Erythroblast (primary cell): Measurements from ENCODE around the gene EPHB2.

Experiments used
- GATA1 ChIP-seq: IDR thresholded peaks from 2 replicates; pipeline ENCODE4 v1.6.1; 2011; ENCODE audit warnings: low read depth, mild to moderate bottlenecking, control low read depth, low read length, moderate library complexity
- POLR2A ChIP-seq: IDR thresholded peaks from 2 replicates; pipeline ENCODE4 v1.6.1; 2011; ENCODE audit warnings: mild to moderate bottlenecking, low read length

DNA sequence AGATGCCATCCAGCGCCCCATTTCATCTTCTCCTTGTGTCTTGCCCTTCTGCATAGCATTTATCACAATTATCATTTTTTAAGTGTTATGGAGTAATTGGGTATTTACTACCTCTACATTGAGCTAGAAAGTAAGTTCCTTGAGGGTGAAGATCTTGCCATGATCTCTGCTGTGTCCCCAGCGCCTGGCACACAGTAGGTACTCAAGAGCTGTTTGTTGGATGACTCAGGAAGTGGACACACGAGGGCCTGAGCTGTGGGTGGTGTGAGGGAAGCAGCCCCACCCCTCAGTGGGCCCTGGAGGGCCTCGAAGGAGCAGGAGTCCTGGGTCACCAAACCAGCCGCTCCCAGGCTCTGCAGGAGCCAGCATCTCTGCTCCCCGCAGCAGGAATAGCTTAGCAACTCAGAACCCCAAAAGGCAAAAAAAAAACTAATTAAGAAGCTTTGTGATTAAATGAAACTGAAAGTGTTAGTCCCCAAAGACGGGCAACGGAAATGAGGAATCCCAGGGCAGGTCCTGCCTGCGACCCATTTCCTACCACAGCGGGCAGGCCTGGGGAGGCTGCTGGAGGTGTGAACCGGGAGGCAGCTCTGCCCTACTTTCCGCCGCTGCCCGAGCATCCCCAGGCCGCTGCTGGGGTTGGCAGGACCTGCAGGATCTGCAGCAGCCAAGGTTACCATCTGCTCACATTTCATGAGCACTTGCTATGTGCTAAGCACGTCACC is 174.3 kb downstream of the EPHB2 start:
- TF ChIP-seq POLR2A: no peak
- no peak for TF ChIP-seq GATA1
